Measurements from ENCODE around the gene CFAP251. TPM values are rescaled to one million over a fixed set of nuclear protein-coding genes. Genes with fewer than 3 reads are reported as not detected.

Gene CFAP251
- polyA plus RNA-seq, 1 experiment, result 1.3 TPM

DNA sequence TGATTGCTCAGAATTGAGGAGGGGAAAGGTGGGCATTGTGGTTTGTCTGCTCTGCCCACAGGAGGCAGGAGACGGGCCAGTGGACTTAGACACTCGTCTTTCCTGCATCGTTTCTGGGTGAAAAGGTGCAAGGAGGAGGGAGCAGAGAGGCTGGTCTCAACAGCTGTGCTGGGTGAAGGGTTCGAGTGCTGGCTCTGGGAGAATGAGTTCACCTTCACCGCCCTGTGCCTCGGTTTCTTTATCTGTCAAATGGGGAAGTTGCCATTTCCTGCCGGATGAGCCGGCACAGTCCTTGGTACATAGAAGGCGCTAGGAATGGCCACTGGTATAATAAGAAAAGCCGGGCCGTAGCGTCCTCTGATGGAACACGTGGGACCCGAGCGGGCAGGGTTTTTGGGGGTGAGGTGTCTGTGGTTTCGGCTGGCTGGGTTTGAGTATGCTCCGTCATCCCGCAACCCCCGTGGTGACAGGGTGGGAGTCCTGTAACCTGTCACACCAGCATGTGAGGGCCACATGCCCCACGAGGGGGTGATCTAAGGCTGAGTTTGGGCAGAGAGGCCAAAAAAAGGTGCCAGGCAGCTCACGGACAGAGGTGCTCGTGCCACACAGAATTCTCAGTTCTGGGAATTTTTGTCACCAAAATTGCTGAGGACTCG is 110.6 kb downstream of the CFAP251 start:
- ChIA-PET CTCF (interaction anchor here (1.4 to 2.2 kb wide), 3 partner anchors 22 to 141 kb away, joined by 5 to 6 read pairs (median 6); partner anchors contain the start of gene PSMD9), POLR2A (no interaction called here)
- DNase-seq (ENCODE audit: low read depth), result no peak
- no peaks in the 10 kb centered on the region for H3K36me3 ChIP-seq (ENCODE audit: control insufficient read depth, insufficient read depth, low read length)
- H3K4me3 ChIP-seq (ENCODE audit: low read depth, low read length), result no peak overlapping the region
- TF ChIP-seq, protein P1, sequence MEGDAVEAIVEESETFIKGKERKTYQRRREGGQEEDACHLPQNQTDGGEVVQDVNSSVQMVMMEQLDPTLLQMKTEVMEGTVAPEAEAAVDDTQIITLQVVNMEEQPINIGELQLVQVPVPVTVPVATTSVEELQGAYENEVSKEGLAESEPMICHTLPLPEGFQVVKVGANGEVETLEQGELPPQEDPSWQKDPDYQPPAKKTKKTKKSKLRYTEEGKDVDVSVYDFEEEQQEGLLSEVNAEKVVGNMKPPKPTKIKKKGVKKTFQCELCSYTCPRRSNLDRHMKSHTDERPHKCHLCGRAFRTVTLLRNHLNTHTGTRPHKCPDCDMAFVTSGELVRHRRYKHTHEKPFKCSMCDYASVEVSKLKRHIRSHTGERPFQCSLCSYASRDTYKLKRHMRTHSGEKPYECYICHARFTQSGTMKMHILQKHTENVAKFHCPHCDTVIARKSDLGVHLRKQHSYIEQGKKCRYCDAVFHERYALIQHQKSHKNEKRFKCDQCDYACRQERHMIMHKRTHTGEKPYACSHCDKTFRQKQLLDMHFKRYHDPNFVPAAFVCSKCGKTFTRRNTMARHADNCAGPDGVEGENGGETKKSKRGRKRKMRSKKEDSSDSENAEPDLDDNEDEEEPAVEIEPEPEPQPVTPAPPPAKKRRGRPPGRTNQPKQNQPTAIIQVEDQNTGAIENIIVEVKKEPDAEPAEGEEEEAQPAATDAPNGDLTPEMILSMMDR (IDR thresholded peaks at IDR 0.05; ENCODE audit: insufficient read depth, low read depth, low read length), result no peak
- no peaks in the 10 kb centered on the region for H3K27me3 ChIP-seq (ENCODE audit: control insufficient read depth, insufficient read depth, low read length)

DNA sequence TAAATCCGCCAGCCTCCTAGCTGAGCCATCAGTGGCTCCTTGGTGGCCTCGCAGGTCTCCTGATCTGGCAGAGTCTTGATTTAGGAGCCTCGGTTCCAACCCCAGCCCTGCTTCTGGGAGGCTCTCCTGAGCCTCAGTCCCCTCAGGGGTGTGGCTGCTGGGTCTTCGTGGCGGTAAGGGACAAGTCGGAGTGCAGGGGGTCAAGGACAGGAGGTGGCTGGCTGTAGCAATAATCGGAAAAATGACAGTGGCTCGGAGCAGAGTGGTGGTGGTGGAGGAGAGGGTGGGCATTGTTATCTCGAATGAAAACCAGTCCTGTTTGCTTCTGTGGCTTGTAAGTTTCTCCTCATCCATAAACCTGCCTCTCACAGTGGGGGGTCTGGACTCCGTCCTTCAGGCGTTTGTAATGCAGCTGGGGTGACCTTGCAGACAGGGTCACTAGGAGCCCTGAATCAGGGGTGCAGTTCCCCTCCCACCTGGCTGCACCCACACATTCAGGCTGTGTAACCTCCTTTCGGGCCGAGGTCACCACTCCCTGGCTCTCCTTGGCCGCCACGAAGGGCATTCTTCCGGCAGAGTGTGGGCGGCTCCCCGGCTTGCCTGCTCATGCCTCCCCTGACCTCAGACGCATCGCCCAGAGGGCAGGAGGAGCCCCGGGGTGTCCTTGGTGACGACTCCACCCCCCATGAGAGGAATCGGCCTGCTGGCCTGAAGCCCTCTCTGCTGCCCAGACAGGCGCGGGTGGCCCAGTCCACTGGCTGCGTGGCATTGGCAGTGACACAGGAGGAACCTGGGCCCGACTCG is 111.4 kb downstream of the CFAP251 start:
- Histone ChIP-seq H3K4me3 (ENCODE audit: low read depth, low read length) (no peak overlapping the region), H3K27me3 (ENCODE audit: control insufficient read depth, insufficient read depth, low read length) (no peaks in the 10 kb centered on the region), H3K36me3 (ENCODE audit: control insufficient read depth, insufficient read depth, low read length) (no peaks in the 10 kb centered on the region)
- DNase-seq (ENCODE audit: low read depth), result no peak
- ChIA-PET CTCF (interaction anchor here (1.4 to 2.2 kb wide), 3 partner anchors 21 to 142 kb away, joined by 5 to 6 read pairs (median 6); partner anchors contain the start of gene PSMD9), POLR2A (no interaction called here)
- TF ChIP-seq, protein P1 (IDR thresholded peaks at IDR 0.05; ENCODE audit: insufficient read depth, low read depth, low read length), result no peak

DNA sequence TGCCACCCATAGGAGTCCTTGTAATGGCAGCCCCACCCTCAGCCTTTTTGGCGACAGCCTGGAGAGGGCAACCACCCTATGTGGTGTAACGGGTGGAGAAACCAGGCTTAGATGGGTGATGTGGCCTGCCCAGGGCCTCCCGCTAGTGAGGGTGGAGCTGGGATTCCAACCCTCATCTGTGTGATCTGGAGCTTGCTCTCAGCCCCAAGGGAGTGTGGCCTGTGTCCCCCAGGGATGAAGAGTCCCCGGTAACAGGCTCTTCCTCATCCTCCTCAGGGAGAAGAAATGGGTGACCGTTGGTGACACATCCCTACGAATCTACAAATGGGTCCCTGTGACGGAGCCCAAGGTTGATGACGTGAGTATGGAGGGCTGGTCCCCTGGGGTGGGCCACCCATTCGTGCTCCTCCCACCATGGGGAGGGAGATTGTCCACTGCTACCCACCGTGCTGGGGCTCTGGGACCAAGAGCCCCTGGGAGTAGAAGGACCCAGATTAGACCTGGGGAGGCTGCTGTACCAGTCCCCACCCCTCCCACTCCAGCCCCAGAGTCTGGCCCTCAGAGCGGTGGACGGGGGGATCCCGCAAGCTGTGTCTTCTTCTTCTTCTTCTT is 112.1 kb downstream of the CFAP251 start:
- ChIA-PET POLR2A (no interaction called here), CTCF (interaction anchor here (2.2 kb wide), 1 partner anchor 142 kb away, joined by 5 read pairs; the partner anchor contains the start of gene PSMD9)
- TF ChIP-seq, protein P1 (IDR thresholded peaks at IDR 0.05; ENCODE audit: insufficient read depth, low read depth, low read length), result no peak
- no peak overlapping the region for H3K4me3 ChIP-seq (ENCODE audit: low read depth, low read length)
- no peak for DNase-seq (ENCODE audit: low read depth)
- H3K36me3 ChIP-seq (ENCODE audit: control insufficient read depth, insufficient read depth, low read length), result no peaks in the 10 kb centered on the region
- H3K27me3 ChIP-seq (ENCODE audit: control insufficient read depth, insufficient read depth, low read length), result no peaks in the 10 kb centered on the region

DNA sequence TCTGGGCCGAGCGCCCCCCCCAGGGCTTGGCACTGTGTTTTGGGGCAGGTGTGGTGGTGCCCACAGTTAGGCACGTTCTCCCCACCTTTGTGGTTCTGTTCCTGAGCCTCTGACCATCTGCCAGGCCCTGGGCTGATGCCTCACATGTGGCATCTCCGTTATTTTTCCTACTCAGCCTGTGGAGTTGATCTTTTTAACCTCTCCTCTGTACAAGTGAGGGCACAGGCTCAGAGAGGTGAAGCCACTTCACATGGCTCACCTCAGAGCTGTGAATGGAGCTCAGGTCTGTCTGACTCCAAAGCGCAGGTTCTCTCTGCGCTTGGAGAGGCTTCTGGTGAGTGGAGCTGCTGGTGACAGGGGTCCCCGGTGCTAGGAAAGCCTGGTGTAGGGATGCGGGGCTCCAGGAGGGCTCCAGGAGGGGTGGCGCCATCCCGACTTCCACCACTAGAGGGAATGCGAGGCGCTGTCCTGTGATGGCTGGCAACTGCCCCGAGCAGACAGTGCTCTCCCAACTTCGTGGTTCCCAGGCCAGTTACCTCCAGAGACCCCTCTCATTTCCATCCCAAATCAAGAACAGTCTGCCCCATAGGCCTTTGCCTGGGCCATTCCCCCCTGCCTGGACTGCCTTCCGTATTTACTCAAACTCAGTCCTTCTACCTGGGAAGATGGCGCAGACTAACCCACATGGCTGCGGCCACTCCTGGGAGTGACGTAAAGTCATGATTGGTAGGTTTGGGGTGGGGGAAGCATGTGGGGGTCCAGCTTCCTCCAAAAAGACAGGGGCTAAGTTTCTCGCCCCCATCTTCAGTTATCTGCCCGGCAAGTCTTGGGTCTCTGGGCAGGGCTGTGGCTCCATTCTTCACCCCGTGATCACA is 113.2 kb downstream of the CFAP251 start:
- no peaks in the 10 kb centered on the region for H3K27me3 ChIP-seq (ENCODE audit: control insufficient read depth, insufficient read depth, low read length)
- CTCF ChIA-PET, result interaction anchor here (0.6 to 1.0 kb wide), 5 partner anchors 10 to 115 kb away, joined by 3 read pairs; no protein-coding TSS in a partner anchor
- POLR2A ChIA-PET, result no interaction called here
- no peaks in the 10 kb centered on the region for H3K36me3 ChIP-seq (ENCODE audit: control insufficient read depth, insufficient read depth, low read length)
- H3K4me3 ChIP-seq (ENCODE audit: low read depth, low read length), result no peak overlapping the region
- DNase-seq (ENCODE audit: low read depth), result no peak
- TF ChIP-seq, protein P1 (IDR thresholded peaks at IDR 0.05; ENCODE audit: insufficient read depth, low read depth, low read length), result peak; percentile 81

Data from BJ (cell line).